ENCODE data around the gene TUBGCP2. TPM values are rescaled to one million over a fixed set of nuclear protein-coding genes. Genes with fewer than 3 reads are reported as not detected.

The TUBGCP2 gene
- total and polyA plus RNA-seq, 2 of the 13 experiments (the other 11 are each of a cell fraction or from before 2014, with no cell fraction given) = 21.3 to 34.5 TPM

GRCh38 chr10:133308421-133309099 lies at the start of gene TUBGCP2, which contains the start of gene ZNF511 (continued):
- TF ChIP-seq ZNF225 (CRISPR knock-in tag; IDR thresholded peaks at IDR 0.05) = no peak; the same call in 1 of the 2 replicates
- TF ChIP-seq POLR2A (IDR thresholded peaks at IDR 0.05; ENCODE audit: insufficient read depth in 1 of 2, low read depth in 2 of 2, low read length in 2 of 2) = peak; percentile 65 to 66
- TF ChIP-seq ZNF280D (CRISPR knock-in tag; IDR thresholded peaks at IDR 0.05) = no peak
- TF ChIP-seq STAG1 (CRISPR knock-in tag; IDR thresholded peaks at IDR 0.05) = no peak
- TF ChIP-seq NBN (conservative IDR thresholded peaks at IDR 0.05) = no peak
- TF ChIP-seq SIX4 (CRISPR knock-in tag; IDR thresholded peaks at IDR 0.05) = no peak
- no peak for TF ChIP-seq ZBTB42 (CRISPR knock-in tag; IDR thresholded peaks at IDR 0.05)
- TF ChIP-seq ZNF460 (CRISPR knock-in tag; IDR thresholded peaks at IDR 0.05; ENCODE audit: borderline replicate concordance) = no peak
- no peak for TF ChIP-seq ATF1 (CRISPR knock-in tag; IDR thresholded peaks at IDR 0.05)
- no peak for TF ChIP-seq AKNA (CRISPR knock-in tag; IDR thresholded peaks at IDR 0.05; ENCODE audit: borderline replicate concordance)
- TF ChIP-seq REST (IDR thresholded peaks at IDR 0.05; ENCODE audit: borderline replicate concordance in 1 of 2, low read depth in 1 of 2, low read length in 2 of 2) = no peak
